Skeletal muscle tissue (tissue), 4 donors: Measurements from ENCODE around the gene CLTB. TPM values are rescaled to one million over a fixed set of nuclear protein-coding genes. Genes with fewer than 3 reads are reported as not detected.

Experiments used
- H3K27ac ChIP-seq: one replicate; pipeline ENCODE4 v1.7.0; 2013; ENCODE audit warnings: mild to moderate bottlenecking, low read depth, low read length, inconsistent platforms
- H3K27me3 ChIP-seq, 3 donors: one replicate each; pipeline ENCODE4 v1.7.0; 2013; ENCODE audit warnings: low read length in 3 of 3; ENCODE audit not compliant: control insufficient read depth in 3 of 3, insufficient read depth in 3 of 3
- H3K36me3 ChIP-seq, 3 donors: one replicate each; pipeline ENCODE4 v1.7.0; 2013; ENCODE audit warnings: low read length in 3 of 3; ENCODE audit not compliant: control insufficient read depth in 3 of 3, insufficient read depth in 3 of 3
- H3K4me1 ChIP-seq, 3 donors: one replicate each; pipeline ENCODE4 v1.7.0; 2013; ENCODE audit warnings: low read length in 3 of 3, mild to moderate bottlenecking in 3 of 3; ENCODE audit not compliant: control insufficient read depth in 3 of 3, insufficient read depth in 3 of 3
- H3K4me3 ChIP-seq, 3 donors: one replicate each; pipeline ENCODE4 v1.7.0; 2013; ENCODE audit warnings: low read length in 3 of 3
- H3K9ac ChIP-seq, 3 donors: one replicate each; pipeline ENCODE4 v1.7.0; 2013; ENCODE audit warnings: low read length in 3 of 3, mild to moderate bottlenecking in 3 of 3, moderate library complexity in 2 of 3, low read depth in 1 of 3
- H3K9me3 ChIP-seq, 3 donors: one replicate each; pipeline ENCODE4 v1.7.0; 2013; ENCODE audit warnings: low read length in 3 of 3; ENCODE audit not compliant: control insufficient read depth in 3 of 3
- total RNA-seq: library from RNA; depleted of rRNA; stranded (reverse); fragments of >200 nt; gene quantifications from one replicate; pipeline ENCODE4 v1.2.3, GENCODE V29; 2014
- donor health status: Osteomylitis.

The CLTB gene
- total RNA-seq, 1 donor from 2014 or later: 44.4 TPM

DNA sequence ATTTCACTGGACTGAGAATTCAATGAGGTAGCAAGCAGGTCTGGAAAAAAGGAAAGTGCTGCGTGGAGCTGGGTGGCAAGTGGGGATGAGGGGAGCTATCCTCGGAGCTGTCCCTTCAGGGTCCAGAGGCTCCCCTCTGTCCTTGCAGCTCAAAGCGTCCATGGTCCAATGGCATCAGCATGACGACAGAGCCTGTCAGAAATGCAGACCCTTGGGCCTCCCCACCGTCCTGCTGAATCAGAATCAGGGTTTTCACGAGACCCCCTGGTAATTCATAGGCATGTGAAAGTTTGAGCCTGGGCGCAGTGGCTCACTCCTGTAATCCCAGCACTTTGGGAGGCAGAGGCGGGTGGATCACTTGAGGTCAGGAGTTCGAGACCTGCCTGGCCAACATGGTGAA, 22.2 kb downstream of the CLTB start:
- Histone ChIP-seq H3K27ac (no peak overlapping the region), H3K4me3 (no peak overlapping the region), H3K36me3 (peaks cover 46 to 60% (median 54%) of the 10 kb centered on the region in 3 donors), H3K9me3 (no peaks in the 10 kb centered on the region), H3K27me3 (no peaks in the 10 kb centered on the region), H3K4me1 (peaks cover 11 to 31% (median 15%) of the 10 kb centered on the region in 3 donors), H3K9ac (no peak overlapping the region)

DNA sequence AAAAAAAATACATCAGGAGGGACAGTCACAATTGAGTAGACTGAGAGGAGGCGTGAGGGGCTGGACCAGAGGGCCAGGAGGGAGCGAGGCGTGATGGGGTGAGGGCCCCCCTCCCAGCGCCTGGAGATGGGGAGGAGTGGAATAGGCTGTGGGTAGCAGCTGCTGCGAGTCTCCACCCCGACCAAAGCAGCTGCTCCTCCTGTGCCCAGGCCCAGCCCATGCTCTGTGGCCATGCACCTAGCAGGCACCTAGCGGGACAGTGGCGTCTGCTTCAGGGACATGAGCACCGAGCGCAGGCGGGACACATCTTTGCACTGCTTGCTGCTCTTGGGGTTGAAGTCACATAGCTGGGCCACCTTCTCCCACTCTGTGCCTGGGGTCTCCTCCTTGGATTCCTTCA, 23.8 kb downstream of the CLTB start:
- no peaks in the 10 kb centered on the region for H3K9me3 ChIP-seq
- no peak overlapping the region for H3K9ac ChIP-seq
- peaks cover 46 to 56% (median 49%) of the 10 kb centered on the region in 3 donors for H3K36me3 ChIP-seq
- no peak overlapping the region for H3K4me3 ChIP-seq
- peaks cover 20 to 41% (median 20%) of the 10 kb centered on the region in 3 donors for H3K4me1 ChIP-seq
- H3K27me3 ChIP-seq: no peaks in the 10 kb centered on the region
- H3K27ac ChIP-seq: no peak overlapping the region

DNA sequence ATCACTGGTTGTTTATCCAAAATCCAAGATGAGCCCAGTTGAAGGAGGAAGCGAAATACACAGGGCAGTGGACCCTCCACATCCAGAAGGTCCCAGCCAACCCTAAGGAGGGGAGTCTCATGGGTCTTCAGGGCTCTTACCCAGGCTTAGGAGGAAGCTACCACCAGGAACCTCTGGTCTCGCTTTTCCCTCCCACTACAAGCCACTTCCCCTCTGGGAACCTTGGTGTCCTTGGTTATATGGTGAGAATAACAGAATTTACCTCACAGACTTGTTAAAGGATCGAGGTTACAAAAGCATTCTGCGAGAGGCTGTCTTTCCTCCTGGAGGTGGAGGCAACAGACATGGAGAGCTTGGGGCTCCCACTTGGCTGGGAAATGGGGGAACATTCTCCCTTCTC, 24.3 kb downstream of the CLTB start:
- Histone ChIP-seq H3K27ac (no peak overlapping the region), H3K9ac (no peak overlapping the region), H3K27me3 (no peaks in the 10 kb centered on the region), H3K36me3 (peaks cover 46 to 54% (median 48%) of the 10 kb centered on the region in 3 donors), H3K4me3 (no peak overlapping the region), H3K4me1 (peaks cover 25 to 45% (median 26%) of the 10 kb centered on the region in 3 donors), H3K9me3 (no peaks in the 10 kb centered on the region)

DNA sequence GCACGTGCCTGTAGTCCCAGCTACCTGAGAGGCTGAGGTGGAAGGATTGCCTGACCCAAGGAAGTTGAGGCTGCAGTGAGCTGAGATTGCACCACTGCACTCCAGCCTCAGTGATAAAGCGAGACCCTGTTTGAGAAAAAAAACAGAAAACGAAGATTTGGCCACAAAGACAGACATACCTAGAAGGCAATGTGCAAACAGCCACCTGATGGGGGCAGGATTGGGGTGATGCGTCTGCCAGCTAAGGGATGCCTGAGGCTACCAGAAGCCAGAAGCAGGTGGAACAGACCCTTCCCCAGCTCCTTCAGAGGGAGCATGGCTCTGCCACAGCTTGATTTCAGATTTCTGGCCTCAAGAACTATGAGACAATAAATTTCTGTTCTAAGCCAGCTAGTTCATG, 24.9 kb downstream of the CLTB start:
- Histone ChIP-seq H3K9ac (no peak overlapping the region), H3K4me3 (no peak overlapping the region), H3K4me1 (peaks cover 25 to 44% (median 30%) of the 10 kb centered on the region in 3 donors), H3K9me3 (no peaks in the 10 kb centered on the region), H3K36me3 (peaks cover 43 to 49% (median 48%) of the 10 kb centered on the region in 3 donors), H3K27me3 (no peaks in the 10 kb centered on the region), H3K27ac (no peak overlapping the region)

DNA sequence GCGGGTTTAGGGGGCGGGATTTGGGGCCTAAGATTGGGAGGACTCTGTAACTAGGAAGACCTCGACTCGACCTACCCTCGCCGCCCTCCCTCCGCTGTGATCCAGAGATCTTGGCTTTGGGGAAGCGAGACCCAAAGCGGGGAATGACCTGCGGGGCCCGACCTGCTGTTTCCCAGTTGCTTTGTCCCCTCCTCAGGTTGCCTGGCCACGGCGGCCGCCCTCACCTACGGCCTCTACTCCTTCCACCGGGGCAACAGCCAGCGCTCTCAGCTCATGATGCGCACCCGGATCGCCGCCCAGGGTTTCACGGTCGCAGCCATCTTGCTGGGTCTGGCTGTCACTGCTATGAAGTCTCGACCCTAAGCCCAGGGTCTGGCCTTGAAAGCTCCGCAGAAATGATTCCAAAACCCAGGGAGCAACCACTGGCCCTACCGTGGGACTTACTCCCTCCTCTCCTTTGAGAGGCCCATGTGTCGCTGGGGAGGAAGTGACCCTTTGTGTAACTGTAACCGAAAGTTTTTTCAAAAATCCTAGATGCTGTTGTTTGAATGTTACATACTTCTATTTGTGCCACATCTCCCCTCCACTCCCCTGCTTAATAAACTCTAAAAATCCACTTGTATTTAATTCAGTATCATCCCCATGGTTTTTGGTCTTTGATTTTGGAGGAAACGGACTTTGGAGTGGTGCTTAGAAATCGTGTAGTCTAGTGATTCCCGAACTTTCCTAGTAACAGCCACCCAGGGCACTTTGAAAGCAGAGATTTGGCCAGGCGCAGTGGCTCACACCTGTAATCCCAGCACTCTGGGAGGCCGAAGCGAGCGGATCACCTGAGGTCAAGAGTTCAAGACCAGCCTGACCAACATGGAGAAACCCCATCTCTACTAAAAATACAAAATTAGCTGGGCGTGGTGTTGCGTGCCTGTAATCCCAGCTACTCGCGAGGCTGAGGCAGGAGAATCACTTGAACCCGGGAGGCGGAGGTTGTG, 26.9 kb downstream of the CLTB start:
- Histone ChIP-seq H3K4me1 (peaks cover 25 to 40% (median 30%) of the 10 kb centered on the region in 3 donors), H3K27me3 (no peaks in the 10 kb centered on the region), H3K27ac (peak overlapping the region; percentile 98), H3K36me3 (peaks cover 45 to 49% (median 48%) of the 10 kb centered on the region in 3 donors), H3K9me3 (no peaks in the 10 kb centered on the region), H3K4me3 (peak overlapping the region; percentile 90 to 99 (median 92)), H3K9ac (peak overlapping the region; percentile 89 to 97 (median 90))

DNA sequence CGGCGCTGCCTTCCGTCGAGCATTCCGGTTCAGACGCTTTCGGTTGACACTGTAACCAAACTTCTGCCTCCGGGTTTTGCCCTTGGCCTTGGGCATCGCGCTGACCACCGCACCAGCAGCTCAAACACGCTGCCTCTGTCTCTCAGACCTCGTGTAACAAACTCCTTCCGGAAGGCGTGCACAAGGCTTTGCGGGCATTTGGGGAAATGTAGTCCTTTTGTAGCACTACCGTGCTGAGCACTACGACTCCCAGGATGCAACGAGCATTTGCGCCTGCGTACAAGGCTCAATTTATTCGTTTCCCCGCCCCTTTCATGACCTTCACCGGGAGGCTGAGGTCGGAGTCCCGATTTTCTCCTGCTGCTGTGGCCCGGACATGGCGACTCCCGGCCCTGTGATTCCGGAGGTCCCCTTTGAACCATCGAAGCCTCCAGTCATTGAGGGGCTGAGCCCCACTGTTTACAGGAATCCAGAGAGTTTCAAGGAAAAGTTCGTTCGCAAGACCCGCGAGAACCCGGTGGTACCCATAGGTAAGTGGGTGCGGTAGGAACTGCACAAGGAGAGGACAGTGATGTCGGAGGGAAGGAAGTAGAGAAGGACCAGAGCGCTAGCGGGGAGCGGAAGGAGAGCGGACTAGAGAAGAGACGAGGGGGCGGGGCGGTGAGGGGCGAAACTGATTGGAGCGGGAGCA, 27.8 kb downstream of the CLTB start, which contains the start of the genes HIGD2A and NOP16:
Gene HIGD2A (plus strand): TSS at position 308 of the 691 bp plus-strand sequence. CDS start 69 bp downstream, at position 377.
Gene NOP16 (minus strand): TSS at position 155 of the 691 bp plus-strand sequence. CDS start 59 bp downstream, at position 96.
- Histone ChIP-seq H3K27ac (peak within 1 kb of the TSS; percentile 98), H3K9ac (peak within 1 kb of the TSS; percentile 90 to 97 (median 95)), H3K36me3 (peaks cover 45 to 51% (median 50%) of the 10 kb centered on the region in 3 donors), H3K4me1 (peaks cover 25 to 45% (median 33%) of the 10 kb centered on the region in 3 donors), H3K4me3 (peak within 1 kb of the TSS; percentile 90 to 99 (median 92)), H3K27me3 (no peaks in the 10 kb centered on the region), H3K9me3 (no peaks in the 10 kb centered on the region)

DNA sequence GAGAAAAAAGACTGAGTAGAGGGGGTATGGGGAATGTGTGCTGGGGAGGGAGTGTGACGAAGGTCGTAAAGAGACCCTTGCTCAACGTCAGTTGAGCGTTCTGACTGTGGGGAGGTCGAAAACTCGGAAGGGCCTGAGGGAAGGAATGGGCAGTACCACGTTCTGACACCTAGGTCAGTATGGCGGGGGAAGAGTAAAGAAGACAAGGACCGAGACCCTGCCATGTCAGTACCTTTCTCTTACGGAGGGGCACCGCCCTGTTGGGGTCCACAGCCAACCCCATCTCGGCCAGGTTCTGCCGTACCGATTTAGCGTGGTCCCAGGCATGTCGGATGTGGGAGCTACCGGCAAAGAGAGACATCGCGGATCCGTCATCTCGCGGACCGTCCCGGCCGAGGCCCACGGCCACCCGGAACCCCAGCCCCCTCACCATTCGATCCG, 28.3 kb downstream of the CLTB start:
- no peaks in the 10 kb centered on the region for H3K9me3 ChIP-seq
- peak overlapping the region; percentile 84 to 97 (median 95) for H3K9ac ChIP-seq
- H3K27ac ChIP-seq: peak overlapping the region; percentile 98
- no peaks in the 10 kb centered on the region for H3K27me3 ChIP-seq
- peaks cover 25 to 50% (median 37%) of the 10 kb centered on the region in 3 donors for H3K4me1 ChIP-seq
- H3K4me3 ChIP-seq: peak overlapping the region; percentile 90 to 99 (median 92)
- peaks cover 44 to 51% (median 50%) of the 10 kb centered on the region in 3 donors for H3K36me3 ChIP-seq

DNA sequence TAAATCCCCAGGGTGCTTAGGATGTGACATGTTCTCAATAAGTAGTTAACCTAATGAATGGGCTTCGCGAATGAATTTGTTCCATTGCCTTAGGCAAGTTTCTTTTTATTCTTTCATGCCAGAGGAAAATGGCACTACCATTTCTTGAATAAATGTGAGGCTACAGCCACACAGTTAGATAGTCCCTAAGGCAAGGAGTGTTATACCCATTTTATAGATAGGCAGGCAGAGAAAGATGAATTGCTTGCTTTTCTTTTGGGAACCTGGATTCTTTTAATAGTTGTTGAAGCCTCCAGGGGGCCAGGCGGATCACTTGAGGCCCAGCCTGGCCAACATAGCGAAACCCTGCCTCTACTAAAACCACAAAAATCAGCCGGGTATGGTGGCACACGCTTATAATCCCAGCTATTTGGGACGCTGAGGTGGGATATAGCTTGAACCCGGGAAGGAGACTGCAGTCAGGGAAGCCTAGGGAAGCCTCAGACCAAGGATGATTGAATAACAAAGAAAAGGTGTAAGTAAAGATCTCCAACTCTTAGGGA, 28.9 kb downstream of the CLTB start:
- Histone ChIP-seq H3K4me1 (peaks cover 27 to 56% (median 41%) of the 10 kb centered on the region in 3 donors), H3K27ac (peak overlapping the region; percentile 98), H3K9ac (peak overlapping the region; percentile 84 to 97 (median 95)), H3K9me3 (no peaks in the 10 kb centered on the region), H3K27me3 (no peaks in the 10 kb centered on the region), H3K36me3 (peaks cover 39 to 50% (median 46%) of the 10 kb centered on the region in 3 donors), H3K4me3 (peak overlapping the region; percentile 90 to 99 (median 92))

DNA sequence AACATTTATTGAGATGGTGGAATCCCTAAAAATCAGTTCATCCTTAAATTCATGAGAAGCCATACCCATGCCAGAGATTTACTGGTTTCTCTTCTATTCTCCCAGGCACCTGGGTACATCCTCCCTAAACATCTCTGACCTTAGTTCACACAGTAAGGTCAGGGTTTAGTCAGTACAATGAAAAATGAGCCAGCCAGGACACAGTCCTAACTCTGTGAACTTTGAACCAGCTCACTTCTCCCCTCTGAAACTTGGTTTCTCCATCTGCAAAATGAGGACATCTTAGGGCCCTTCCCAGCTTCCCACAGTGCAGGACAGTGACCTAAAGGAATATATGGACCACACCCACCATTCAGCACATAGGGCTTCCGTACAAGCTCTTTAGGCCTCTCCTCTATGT, 29.8 kb downstream of the CLTB start:
- Histone ChIP-seq H3K9ac (peak overlapping the region in 1 of 3 donors; percentile 16), H3K4me1 (peaks cover 36 to 65% (median 50%) of the 10 kb centered on the region in 3 donors)

More for the DNA sequence above, 29.8 kb downstream of the CLTB start:
- Histone ChIP-seq H3K27me3 (no peaks in the 10 kb centered on the region), H3K36me3 (peaks cover 34 to 48% (median 42%) of the 10 kb centered on the region in 3 donors), H3K4me3 (no peak overlapping the region), H3K9me3 (no peaks in the 10 kb centered on the region), H3K27ac (no peak overlapping the region)
